ENCODE measurements around the gene GBX1. TPM values are rescaled to one million over a fixed set of nuclear protein-coding genes. Genes with fewer than 3 reads are reported as not detected.

GBX1 gene
- total RNA-seq, 1 experiment from 2014 or later = not detected

- no peak for TF ChIP-seq CTCF (IDR thresholded peaks at IDR 0.05; ENCODE audit: insufficient read depth in 1 of 2, low read depth in 1 of 2, low read length in 1 of 2, severe bottlenecking in 1 of 2, unreplicated experiment in 1 of 2)
- Histone ChIP-seq H3K4me3 (ENCODE audit: low read depth, low read length) (no peak overlapping the region), H3K36me3 (ENCODE audit: control insufficient read depth, insufficient read depth, low read length) (peaks cover 3% of the 10 kb centered on the region), H3K27me3 (replicated peaks; ENCODE audit: control insufficient read depth, insufficient read depth, low read length) (no peaks in the 10 kb centered on the region), H3K9me3 (no peaks in the 10 kb centered on the region), H3K4me1 (peaks cover 9% of the 10 kb centered on the region)
- intact Hi-C loops (cut with micrococcal nuclease; ENCODE audit: unreplicated experiment) = no loop called here
- ChIA-PET POLR2A (no interaction called here), CTCF (interaction anchor here (0.8 to 1.1 kb wide), 2 partner anchors 92 to 107 kb away, joined by 3 read pairs; partner anchors contain the start of genes ABCB8 and ABCF2)
- H3K27ac Mint-ChIP-seq (ENCODE audit: unreplicated experiment) = no peak overlapping the region
- peaks cover 41% of the 10 kb centered on the region for H3K36me3 Mint-ChIP-seq (ENCODE audit: insufficient read depth, unreplicated experiment)
- no TSS peak for BruUV-seq (replicated peaks)
- H3K4me3 Mint-ChIP-seq (ENCODE audit: unreplicated experiment) = no peak overlapping the region
- DNase-seq = no peak
- H3K9me3 Mint-ChIP-seq (ENCODE audit: unreplicated experiment) = no peaks in the 10 kb centered on the region
- H3K27me3 Mint-ChIP-seq (ENCODE audit: insufficient read depth, unreplicated experiment) = no peaks in the 10 kb centered on the region
- H3K4me1 Mint-ChIP-seq (ENCODE audit: low read depth, unreplicated experiment) = no peaks in the 10 kb centered on the region
These were observed 47.6 kb downstream of the GBX1 start for GRCh38 chr7:151119902-151120301.

- no peak for TF ChIP-seq CTCF (IDR thresholded peaks at IDR 0.05; ENCODE audit: insufficient read depth in 1 of 2, low read depth in 1 of 2, low read length in 1 of 2, severe bottlenecking in 1 of 2, unreplicated experiment in 1 of 2)
- ChIA-PET CTCF (interaction anchor here (0.6 to 1.1 kb wide), 2 partner anchors 91 to 109 kb away, joined by 3 read pairs; partner anchors contain the start of gene ABCB8), POLR2A (no interaction called here)
- Mint-ChIP-seq H3K9me3 (ENCODE audit: unreplicated experiment) (no peaks in the 10 kb centered on the region), H3K27me3 (ENCODE audit: insufficient read depth, unreplicated experiment) (no peaks in the 10 kb centered on the region), H3K27ac (ENCODE audit: unreplicated experiment) (no peak overlapping the region), H3K4me1 (ENCODE audit: low read depth, unreplicated experiment) (no peaks in the 10 kb centered on the region), H3K4me3 (ENCODE audit: unreplicated experiment) (no peak overlapping the region), H3K36me3 (ENCODE audit: insufficient read depth, unreplicated experiment) (peaks cover 33% of the 10 kb centered on the region)
- H3K4me1 ChIP-seq = peaks cover 13% of the 10 kb centered on the region
- H3K27me3 ChIP-seq (replicated peaks; ENCODE audit: control insufficient read depth, insufficient read depth, low read length) = no peaks in the 10 kb centered on the region
- intact Hi-C loops (cut with micrococcal nuclease; ENCODE audit: unreplicated experiment) = no loop called here
- no peak for DNase-seq
- no peaks in the 10 kb centered on the region for H3K9me3 ChIP-seq
- H3K4me3 ChIP-seq (ENCODE audit: low read depth, low read length) = no peak overlapping the region
- BruUV-seq (replicated peaks) = no TSS peak
- peaks cover under 1% of the 10 kb centered on the region for H3K36me3 ChIP-seq (ENCODE audit: control insufficient read depth, insufficient read depth, low read length)
These were observed 48.5 kb downstream of the GBX1 start for GRCh38 chr7:151119055-151119415.

- Histone ChIP-seq H3K27me3 (replicated peaks; ENCODE audit: control insufficient read depth, insufficient read depth, low read length) (no peaks in the 10 kb centered on the region), H3K36me3 (ENCODE audit: control insufficient read depth, insufficient read depth, low read length) (no peaks in the 10 kb centered on the region; the same call in 1 of the 2 replicates), H3K4me3 (ENCODE audit: low read depth, low read length) (no peak overlapping the region), H3K4me1 (peaks cover 20% of the 10 kb centered on the region), H3K9me3 (no peaks in the 10 kb centered on the region)
- Mint-ChIP-seq H3K36me3 (ENCODE audit: insufficient read depth, unreplicated experiment) (peaks cover 27% of the 10 kb centered on the region), H3K4me1 (ENCODE audit: low read depth, unreplicated experiment) (peaks cover 3% of the 10 kb centered on the region), H3K27me3 (ENCODE audit: insufficient read depth, unreplicated experiment) (no peaks in the 10 kb centered on the region), H3K27ac (ENCODE audit: unreplicated experiment) (no peak overlapping the region), H3K4me3 (ENCODE audit: unreplicated experiment) (no peak overlapping the region), H3K9me3 (ENCODE audit: unreplicated experiment) (no peaks in the 10 kb centered on the region)
- DNase-seq = no peak
- no TSS peak for BruUV-seq (replicated peaks)
- TF ChIP-seq CTCF (IDR thresholded peaks at IDR 0.05; ENCODE audit: insufficient read depth in 1 of 2, low read depth in 1 of 2, low read length in 1 of 2, severe bottlenecking in 1 of 2, unreplicated experiment in 1 of 2) = no peak
- POLR2A ChIA-PET = no interaction called here
- intact Hi-C loops (cut with micrococcal nuclease; ENCODE audit: unreplicated experiment) = no loop called here
- CTCF ChIA-PET = interaction anchor here (0.6 to 1.5 kb wide), 2 partner anchors 56 to 109 kb away, joined by 3 to 9 read pairs; no protein-coding TSS in a partner anchor
These were observed 49.1 kb downstream of the GBX1 start for GRCh38 chr7:151118108-151119054.
